T-helper 2 cell treated with Interferon-gamma antibody and Interleukin-4, amounts not matched to agents 5 μg/mL and 100 μg/mL, for 36 hours (primary cell): ENCODE results near the gene KLC1.

Source experiments
- DNase-seq: peaks from one replicate; pipeline ENCODE4 v3.0.0; 2021; ENCODE audit warnings: low spot score
- H3K27ac Mint-ChIP-seq: one replicate; pipeline ENCODE4 v1.8.0; 2021; ENCODE audit warnings: mild to moderate bottlenecking, mixed read lengths
- H3K27me3 Mint-ChIP-seq: one replicate; pipeline ENCODE4 v1.8.0; 2021; ENCODE audit warnings: low read depth, mixed read lengths
- H3K36me3 Mint-ChIP-seq: one replicate; pipeline ENCODE4 v1.8.0; 2021; ENCODE audit warnings: low read depth, mixed read lengths
- H3K4me1 Mint-ChIP-seq: one replicate; pipeline ENCODE4 v1.8.0; 2021; ENCODE audit warnings: low read depth, mixed read lengths
- H3K4me3 Mint-ChIP-seq: one replicate; pipeline ENCODE4 v1.8.0; 2022; ENCODE audit warnings: mild to moderate bottlenecking, moderate library complexity, mixed read lengths
- H3K9me3 Mint-ChIP-seq: one replicate; pipeline ENCODE4 v1.8.0; 2021; ENCODE audit warnings: mixed read lengths

KLC1 gene

DNA sequence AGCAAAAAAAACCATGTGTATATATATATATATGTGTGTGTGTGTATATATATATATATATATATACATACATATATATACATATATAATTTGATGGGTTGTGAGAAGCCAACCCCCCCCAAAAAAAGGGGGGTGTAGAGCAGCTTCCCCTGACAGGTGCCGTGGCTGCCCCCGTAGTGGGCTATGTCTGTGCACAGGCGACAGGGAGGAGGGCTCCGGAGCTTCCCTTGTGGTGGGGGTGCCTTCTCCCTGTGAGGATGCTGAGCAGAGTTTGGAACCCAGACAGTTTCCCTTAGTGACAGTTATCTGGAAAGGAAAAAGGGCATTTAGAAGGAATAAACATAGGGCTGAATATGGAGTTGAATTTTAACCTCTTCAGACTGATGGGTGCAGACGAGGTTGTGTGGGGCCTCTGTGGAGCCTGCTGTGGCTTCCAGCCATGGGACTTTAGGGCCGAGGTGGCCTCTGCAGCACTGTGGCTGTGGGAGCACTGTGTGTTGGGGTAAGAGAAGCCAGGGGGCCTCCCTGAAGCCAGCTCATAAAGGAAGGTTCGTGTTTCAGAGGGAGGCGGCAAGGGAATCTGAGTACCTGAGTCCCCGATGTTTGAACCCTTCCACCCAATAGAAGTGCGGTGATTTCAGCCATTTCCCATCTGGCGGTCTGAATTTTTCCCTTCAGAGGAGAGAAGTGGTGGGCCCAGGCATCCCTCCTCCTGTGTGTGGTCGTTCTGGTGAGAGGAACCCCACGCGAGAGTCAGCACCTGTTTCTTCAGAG lies 66.5 kb downstream of the KLC1 start:
- Mint-ChIP-seq H3K9me3 (no peaks in the 10 kb centered on the region), H3K36me3 (peaks cover 22% of the 10 kb centered on the region), H3K4me1 (no peaks in the 10 kb centered on the region), H3K27me3 (no peaks in the 10 kb centered on the region), H3K27ac (no peak overlapping the region), H3K4me3 (no peak overlapping the region)
- DNase-seq, result no peak

DNA sequence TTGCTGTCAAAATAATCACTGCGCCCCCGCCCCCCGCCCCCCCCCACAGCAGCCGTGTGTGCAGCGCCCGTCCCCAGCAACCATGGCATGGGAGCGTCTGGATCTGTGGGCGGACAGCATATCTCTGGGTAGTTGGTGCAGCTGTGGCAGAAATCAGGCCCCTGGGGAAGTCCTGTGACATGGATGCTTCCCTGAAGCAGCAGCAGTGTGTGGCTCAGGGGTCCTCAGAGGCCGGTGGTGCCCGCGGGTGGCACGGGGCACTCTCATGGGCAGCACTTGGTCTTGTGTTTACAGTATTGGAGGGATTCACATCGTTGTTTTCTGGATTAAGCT lies 67.0 kb downstream of the KLC1 start:
- Mint-ChIP-seq H3K27ac (no peak overlapping the region), H3K4me3 (no peak overlapping the region), H3K4me1 (no peaks in the 10 kb centered on the region), H3K27me3 (no peaks in the 10 kb centered on the region), H3K36me3 (peaks cover 21% of the 10 kb centered on the region), H3K9me3 (no peaks in the 10 kb centered on the region)
- DNase-seq, result no peak

DNA sequence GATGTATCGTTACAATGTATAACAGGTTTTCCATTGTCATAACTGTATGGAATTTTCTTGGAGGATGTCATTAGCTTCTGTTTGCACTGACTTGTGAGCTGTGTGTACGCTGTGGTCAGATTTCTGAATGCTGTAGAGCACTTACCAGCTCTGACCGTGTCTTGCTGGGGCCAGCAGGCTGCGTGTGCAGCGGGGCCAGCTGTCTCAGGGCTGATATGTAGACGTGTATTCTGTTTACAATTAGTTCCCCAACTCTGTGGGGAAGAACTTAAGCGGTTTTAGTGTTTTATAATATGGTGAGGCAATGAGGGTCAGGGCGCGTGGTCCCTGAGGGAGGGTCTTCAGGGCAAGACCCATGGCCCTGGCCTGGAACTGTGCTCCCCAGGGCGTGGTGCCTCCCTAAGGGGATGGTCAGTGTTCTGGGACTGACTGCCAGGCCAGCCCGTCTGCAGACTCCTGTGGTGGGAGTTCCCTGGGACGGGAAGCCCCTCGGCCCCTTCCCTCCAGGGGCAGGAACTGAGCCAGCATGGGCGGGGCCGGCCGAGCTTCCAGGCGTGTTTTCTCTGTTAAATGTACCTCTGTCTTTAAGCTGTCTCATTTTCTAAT lies 67.6 kb downstream of the KLC1 start:
- Mint-ChIP-seq H3K27me3 (no peaks in the 10 kb centered on the region), H3K36me3 (peaks cover 21% of the 10 kb centered on the region), H3K9me3 (no peaks in the 10 kb centered on the region), H3K27ac (peak overlapping the region; percentile 49), H3K4me1 (no peaks in the 10 kb centered on the region), H3K4me3 (no peak overlapping the region)
- DNase-seq, result no peak

DNA sequence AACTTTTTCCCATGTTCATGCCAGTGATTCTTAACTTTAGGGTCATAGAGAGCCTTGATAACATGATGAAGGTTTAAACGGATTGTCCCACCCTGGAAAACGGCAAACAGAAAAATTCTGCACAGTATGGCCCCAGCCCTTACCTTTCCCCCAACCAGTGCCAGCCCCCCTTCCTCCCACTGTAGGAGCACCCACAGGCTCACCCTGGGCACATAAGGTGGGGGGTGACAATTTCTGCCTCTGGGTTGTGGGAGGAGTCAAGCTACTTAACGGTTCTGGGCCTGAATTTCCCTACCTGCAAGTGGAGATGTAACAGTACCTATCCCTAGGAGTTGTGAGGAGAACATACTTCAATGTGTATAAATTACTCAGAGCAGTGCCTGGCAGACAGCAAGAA lies 68.2 kb downstream of the KLC1 start:
- H3K4me1 Mint-ChIP-seq, result no peaks in the 10 kb centered on the region
- H3K4me3 Mint-ChIP-seq, result no peak overlapping the region
- H3K9me3 Mint-ChIP-seq, result no peaks in the 10 kb centered on the region
- no peaks in the 10 kb centered on the region for H3K27me3 Mint-ChIP-seq
- no peak for DNase-seq
- H3K27ac Mint-ChIP-seq, result no peak overlapping the region
- H3K36me3 Mint-ChIP-seq, result peaks cover 23% of the 10 kb centered on the region

DNA sequence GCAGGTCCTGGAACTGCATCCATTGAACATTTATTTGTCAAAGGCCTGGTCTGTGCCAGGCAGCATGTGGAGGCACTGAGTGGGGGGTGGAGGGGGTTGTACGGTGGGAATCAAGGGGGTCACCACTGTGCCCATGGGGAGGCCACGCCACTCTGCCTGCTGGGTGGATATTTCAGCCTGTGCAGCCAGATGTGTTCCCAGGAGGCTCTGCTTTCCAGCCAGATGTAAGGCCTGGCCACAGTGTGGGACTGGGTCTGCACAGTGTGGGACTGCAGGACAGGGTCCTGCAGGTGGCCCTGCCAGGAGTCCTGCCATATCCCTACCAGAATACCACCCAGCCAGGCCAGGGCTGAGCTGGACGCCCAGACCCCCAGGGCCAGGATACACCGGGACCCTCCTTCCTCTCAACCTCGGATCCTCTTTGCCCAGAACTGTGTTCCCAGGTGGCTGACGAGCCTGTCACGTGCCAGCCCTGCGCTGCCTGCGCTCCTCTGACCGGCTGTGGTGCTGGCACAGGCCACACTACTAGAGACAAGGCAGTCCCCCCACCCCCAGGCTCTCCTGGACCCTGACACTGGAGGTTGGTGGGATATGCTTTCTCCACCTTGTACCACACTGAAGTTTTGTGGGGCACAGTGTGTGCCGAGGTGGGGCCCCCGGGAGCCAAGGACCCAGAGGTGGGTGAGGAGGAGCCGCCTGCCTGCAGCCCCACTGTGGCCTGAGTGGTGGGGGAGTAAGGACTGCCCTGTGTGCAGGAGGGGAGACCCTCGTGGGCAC lies 68.8 kb downstream of the KLC1 start:
- no peaks in the 10 kb centered on the region for H3K9me3 Mint-ChIP-seq
- DNase-seq, result no peak
- no peak overlapping the region for H3K4me3 Mint-ChIP-seq
- no peaks in the 10 kb centered on the region for H3K27me3 Mint-ChIP-seq
- H3K27ac Mint-ChIP-seq, result no peak overlapping the region
- H3K4me1 Mint-ChIP-seq, result no peaks in the 10 kb centered on the region
- peaks cover 26% of the 10 kb centered on the region for H3K36me3 Mint-ChIP-seq

DNA sequence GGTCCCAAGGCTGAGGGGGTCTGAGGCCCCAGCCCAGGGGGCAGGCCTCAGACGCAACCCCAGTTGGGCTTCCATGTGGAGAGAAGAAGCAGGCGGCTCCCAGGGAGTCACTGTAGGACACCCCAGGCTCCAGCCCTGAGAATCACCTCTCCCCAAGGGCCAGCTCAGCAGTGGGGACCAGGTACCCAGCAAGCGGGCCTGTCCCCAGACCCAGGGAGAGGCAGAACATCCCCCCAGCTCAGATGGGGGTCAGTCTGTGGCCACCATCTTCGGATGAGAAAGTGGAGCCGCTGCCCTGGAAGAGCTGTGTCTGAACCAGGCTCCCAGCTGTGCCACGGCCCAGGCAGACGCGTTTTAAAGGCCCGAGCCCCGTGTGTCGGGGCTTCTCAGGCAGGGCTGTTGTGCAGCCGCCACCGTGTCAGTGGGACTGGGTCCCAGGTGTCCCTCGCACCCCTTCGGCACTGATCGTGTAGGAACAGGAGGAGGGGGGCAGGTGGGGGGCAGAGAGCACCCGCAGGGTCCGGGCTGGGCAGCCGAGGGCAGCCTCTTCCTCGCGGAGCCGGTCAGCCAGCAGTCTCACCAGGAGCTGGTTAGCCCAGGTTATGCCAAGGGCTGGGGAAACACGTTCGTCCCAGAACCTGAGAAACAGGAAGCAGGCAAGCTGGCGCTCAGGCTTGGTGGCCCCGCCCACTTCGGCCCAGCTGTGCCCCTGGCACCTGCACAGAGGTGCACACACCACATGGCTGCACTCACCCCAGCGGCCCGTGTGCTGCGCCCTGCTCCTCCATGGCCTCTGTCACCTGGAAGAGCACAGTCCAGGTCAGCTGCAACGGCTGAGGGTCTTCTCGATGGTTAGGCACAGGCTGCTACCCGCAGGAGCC lies 69.6 kb downstream of the KLC1 start:
- Mint-ChIP-seq H3K36me3 (peaks cover 32% of the 10 kb centered on the region), H3K4me1 (no peaks in the 10 kb centered on the region), H3K4me3 (no peak overlapping the region), H3K27me3 (no peaks in the 10 kb centered on the region), H3K27ac (no peak overlapping the region), H3K9me3 (no peaks in the 10 kb centered on the region)
- DNase-seq, result no peak

DNA sequence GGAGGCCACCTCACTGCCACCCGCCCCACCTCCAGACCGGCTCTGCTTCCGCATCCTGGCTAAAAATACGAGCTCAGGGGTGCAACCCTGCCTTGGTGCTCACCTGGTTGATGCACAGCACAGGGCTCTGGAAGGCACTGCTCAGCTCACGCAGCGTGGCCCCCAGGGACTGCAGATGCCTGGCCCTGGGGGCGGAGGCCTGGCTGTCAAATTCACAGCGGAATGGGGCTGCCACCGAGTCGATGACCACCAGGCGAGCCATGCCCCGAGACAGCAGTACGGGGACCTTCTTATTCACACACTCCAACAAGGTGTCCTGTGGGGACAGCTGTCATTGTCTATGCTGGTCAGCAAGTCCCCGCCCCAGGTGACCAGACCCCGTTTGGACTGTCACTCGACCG lies 70.2 kb downstream of the KLC1 start:
- H3K27ac Mint-ChIP-seq, result peak overlapping the region; percentile 52
- H3K27me3 Mint-ChIP-seq, result no peaks in the 10 kb centered on the region
- no peaks in the 10 kb centered on the region for H3K9me3 Mint-ChIP-seq
- no peak overlapping the region for H3K4me3 Mint-ChIP-seq
- H3K4me1 Mint-ChIP-seq, result no peaks in the 10 kb centered on the region
- H3K36me3 Mint-ChIP-seq, result peaks cover 33% of the 10 kb centered on the region
- no peak for DNase-seq

DNA sequence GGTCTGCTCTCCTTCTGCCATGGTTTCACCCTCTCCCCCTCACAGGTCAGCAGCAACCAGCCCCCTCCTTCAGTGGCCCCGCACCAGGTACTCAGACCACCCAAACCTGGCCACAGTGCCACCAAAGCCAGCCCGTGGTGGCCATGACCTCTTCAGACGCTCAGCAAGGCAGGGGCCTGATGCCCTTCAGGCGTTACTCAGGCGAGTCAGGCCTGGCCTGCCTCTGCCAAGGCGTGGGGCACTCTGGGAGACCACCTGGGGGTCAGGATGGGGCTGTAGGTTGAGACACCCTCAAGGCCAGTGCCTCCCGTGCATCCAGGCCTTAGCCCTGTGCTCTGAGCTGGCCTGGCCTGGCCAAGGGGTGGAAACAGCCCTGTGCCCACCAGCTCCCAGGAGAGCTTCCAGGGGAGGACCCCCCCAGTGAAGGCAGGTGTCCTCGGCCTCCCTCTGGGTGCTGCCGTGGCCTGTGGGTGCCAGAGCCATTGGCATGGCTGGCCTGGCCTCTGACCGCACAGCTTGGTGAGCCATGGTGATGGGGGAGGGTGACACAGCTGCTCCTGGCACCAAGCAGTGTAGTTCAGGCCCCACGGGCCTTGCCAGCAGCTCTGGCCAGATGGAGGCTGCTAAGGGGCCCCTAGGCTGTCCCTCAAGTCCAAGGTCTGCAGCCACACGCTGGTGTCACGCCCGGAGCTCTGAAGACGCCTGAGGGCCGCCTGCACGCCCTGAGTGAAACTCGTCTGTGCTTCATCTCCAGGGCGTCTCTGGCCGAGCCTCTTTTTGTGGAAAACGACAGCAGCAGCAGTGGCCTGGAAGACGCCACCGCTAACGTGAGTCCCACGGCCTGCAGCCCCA lies 71.1 kb downstream of the KLC1 start:
- H3K4me1 Mint-ChIP-seq, result no peaks in the 10 kb centered on the region
- no peak for DNase-seq
- peak overlapping the region; percentile 52 for H3K27ac Mint-ChIP-seq
- H3K9me3 Mint-ChIP-seq, result no peaks in the 10 kb centered on the region
- peaks cover 37% of the 10 kb centered on the region for H3K36me3 Mint-ChIP-seq
- no peak overlapping the region for H3K4me3 Mint-ChIP-seq
- H3K27me3 Mint-ChIP-seq, result no peaks in the 10 kb centered on the region

DNA sequence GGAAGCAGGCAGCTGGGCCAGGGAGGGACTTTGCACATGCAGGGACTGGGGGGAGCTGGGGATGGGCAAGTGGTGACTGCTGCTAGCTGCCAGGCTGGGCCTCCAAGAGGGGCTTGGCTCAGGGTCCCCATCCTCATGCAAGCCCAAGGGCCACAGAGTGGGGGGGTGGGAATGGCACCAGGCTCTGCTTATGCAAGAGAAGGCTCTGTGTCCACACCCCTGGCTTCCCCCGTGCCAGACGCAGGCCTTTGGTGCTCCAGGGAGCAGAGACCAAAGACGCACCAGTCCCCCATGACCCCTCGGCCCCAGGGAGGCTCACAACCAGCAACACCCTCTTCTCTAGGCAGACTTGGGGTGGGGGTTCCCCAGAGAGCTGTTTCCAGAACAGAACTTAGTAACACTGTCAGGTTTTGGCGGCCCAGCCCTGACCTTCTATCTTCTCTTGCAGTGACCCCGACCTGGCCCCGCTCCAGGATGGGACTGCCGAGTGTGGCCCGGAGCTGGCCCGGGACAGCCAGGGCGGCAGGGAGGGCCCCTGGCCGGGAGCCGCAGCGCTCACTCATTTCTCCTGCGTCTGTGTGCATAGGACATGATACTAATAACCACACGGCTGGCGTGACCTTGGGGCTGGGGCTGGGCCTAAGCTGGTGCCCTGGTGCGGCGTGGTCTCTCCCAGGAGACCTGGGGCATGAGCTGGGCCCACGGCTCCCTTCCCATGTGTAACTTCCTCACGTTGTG lies 71.9 kb downstream of the KLC1 start:
- Mint-ChIP-seq H3K9me3 (no peaks in the 10 kb centered on the region), H3K36me3 (peaks cover 36% of the 10 kb centered on the region), H3K4me3 (no peak overlapping the region), H3K27ac (no peak overlapping the region), H3K27me3 (no peaks in the 10 kb centered on the region), H3K4me1 (no peaks in the 10 kb centered on the region)
- no peak for DNase-seq

DNA sequence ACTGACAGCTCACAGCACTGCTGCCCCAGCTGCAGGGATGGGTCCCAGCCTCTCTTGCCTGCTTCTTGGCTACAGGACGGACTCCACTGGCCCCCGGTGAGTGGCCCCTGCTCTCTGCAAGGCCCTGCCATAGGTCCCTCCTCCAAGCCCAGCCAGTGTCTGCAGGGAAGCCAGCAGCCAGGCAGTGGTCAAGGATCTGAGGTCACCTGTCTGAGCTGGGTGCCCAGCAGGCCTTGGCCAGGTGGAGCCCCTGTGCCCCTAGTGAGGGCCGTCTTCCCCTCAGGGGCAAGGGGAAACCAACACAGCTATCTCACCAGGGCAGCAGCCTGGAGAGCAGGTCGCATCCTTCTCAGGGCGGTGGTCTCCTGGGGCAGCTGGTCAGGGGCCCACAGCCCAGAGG lies 73.1 kb downstream of the KLC1 start:
- DNase-seq, result no peak
- H3K27me3 Mint-ChIP-seq, result no peaks in the 10 kb centered on the region
- no peaks in the 10 kb centered on the region for H3K9me3 Mint-ChIP-seq
- peaks cover 30% of the 10 kb centered on the region for H3K36me3 Mint-ChIP-seq
- H3K4me3 Mint-ChIP-seq, result no peak overlapping the region
- no peak overlapping the region for H3K27ac Mint-ChIP-seq
- H3K4me1 Mint-ChIP-seq, result no peaks in the 10 kb centered on the region

DNA sequence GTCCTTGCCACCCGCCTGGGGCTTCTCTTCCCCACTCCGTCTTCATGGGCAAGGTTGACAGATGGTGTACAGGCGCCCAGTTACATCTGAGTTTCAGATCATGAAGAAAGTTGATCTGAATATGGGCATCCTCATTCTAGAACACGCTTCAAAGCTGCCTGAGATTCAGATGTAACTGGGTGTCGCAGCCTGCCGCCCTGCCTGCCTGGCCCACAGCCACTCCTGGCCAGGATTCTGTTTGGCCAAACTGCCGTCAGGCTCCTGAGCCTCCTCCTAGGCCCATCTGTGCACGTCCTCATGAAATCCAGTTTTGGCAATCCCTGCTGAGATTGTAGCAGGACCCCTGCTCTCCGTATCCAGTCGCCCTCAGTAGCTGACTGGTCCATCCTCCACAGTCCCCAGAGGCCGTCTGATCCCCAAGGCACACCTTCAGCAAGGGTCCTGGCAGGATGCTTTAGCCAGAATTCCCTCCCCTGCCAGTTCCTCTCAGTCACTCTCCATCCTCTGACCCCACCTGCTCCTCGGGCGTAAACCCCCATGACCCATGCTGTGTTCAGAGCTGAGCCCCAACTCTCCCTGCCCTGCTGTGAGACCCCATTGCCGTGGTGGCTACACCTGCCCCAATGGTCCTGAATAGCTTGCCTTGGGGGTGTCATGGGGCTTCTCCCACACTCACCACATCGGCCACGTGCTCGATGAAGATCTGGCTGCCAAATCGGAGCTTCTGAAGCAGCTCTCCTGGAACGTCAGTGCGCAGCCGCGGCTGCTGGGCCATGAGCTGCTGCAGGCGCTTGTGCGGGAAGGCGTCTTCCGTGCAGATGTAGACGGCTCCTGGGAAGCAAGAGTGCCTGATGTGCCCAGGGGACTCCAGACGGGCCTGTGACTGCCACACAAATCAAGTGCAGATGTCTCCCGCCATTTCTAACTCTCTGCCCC lies 73.8 kb downstream of the KLC1 start:
- H3K27ac Mint-ChIP-seq, result peak overlapping the region; percentile 57

More for the DNA sequence above, 73.8 kb downstream of the KLC1 start:
- no peak overlapping the region for H3K4me3 Mint-ChIP-seq
- H3K36me3 Mint-ChIP-seq, result peaks cover 26% of the 10 kb centered on the region
- no peak for DNase-seq
- H3K9me3 Mint-ChIP-seq, result no peaks in the 10 kb centered on the region
- no peaks in the 10 kb centered on the region for H3K4me1 Mint-ChIP-seq
- H3K27me3 Mint-ChIP-seq, result no peaks in the 10 kb centered on the region
